Activated CD4-positive, alpha-beta T cell treated with anti-CD3 and anti-CD28 coated beads, Interleukin-2, amount 10 ng/mL, durations not matched to agents 7 days and 5 days (primary cell): ENCODE results near the gene HMGN1. TPM values are rescaled to one million over a fixed set of nuclear protein-coding genes. Genes with fewer than 3 reads are reported as not detected.
A peak's percentile ranks its signal among the peaks of the same experiment; 100 is the strongest.

ENCODE experiments used
- CTCF ChIA-PET: fragments of 350-600 bp; sonication (Branson Sonifier 250); formaldehyde crosslinking; loops from one replicate; lab custom pipeline; 2021; ENCODE audit warnings: antibody characterized with exemption; lab: Charles Lee
- POLR2A ChIA-PET: fragments of 350-600 bp; sonication (Branson Sonifier 250); formaldehyde crosslinking; loops from one replicate; lab custom pipeline; 2021; ENCODE audit warnings: antibody characterized with exemption; lab: Charles Lee
- DNase-seq: peaks from one replicate; pipeline ENCODE4 v3.0.0-alpha.2; 2020
- H3K27ac Mint-ChIP-seq: one replicate; pipeline ENCODE4 v1.8.0; 2021; ENCODE audit warnings: mild to moderate bottlenecking, moderate library complexity, mixed read lengths
- H3K27me3 Mint-ChIP-seq: one replicate; pipeline ENCODE4 v1.8.0; 2021; ENCODE audit warnings: mixed read lengths
- H3K36me3 Mint-ChIP-seq: one replicate; pipeline ENCODE4 v1.8.0; 2021; ENCODE audit warnings: low read depth, mixed read lengths
- H3K4me1 Mint-ChIP-seq: one replicate; pipeline ENCODE4 v1.8.0; 2021; ENCODE audit warnings: mixed read lengths
- H3K4me3 Mint-ChIP-seq: one replicate; pipeline ENCODE4 v1.8.0; 2021; ENCODE audit warnings: mild to moderate bottlenecking, moderate library complexity, mixed read lengths
- H3K9me3 Mint-ChIP-seq: one replicate; pipeline ENCODE4 v1.8.0; 2021; ENCODE audit warnings: mixed read lengths
- total RNA-seq, 2 experiments: library from RNA; stranded (reverse); gene quantifications; one replicate each; pipeline ENCODE4 v1.2.3, GENCODE V29; 2021

HMGN1 gene
- total RNA-seq, 2 experiments from 2014 or later = 389 to 395 TPM

GRCh38 chr21:39319251-39319756 lies 29.6 kb downstream of the HMGN1 start:
- Mint-ChIP-seq H3K4me1 (peaks cover 13% of the 10 kb centered on the region), H3K27ac (no peak overlapping the region), H3K27me3 (no peaks in the 10 kb centered on the region), H3K4me3 (no peak overlapping the region), H3K9me3 (no peaks in the 10 kb centered on the region), H3K36me3 (peaks cover under 1% of the 10 kb centered on the region)
- ChIA-PET CTCF (no interaction called here), POLR2A (no interaction called here)
- DNase-seq = no peak

GRCh38 chr21:39318091-39318959 lies 30.6 kb downstream of the HMGN1 start:
- H3K4me1 Mint-ChIP-seq = peaks cover 15% of the 10 kb centered on the region
- H3K27me3 Mint-ChIP-seq = no peaks in the 10 kb centered on the region
- no peak overlapping the region for H3K27ac Mint-ChIP-seq
- H3K36me3 Mint-ChIP-seq = peaks cover 3% of the 10 kb centered on the region
- ChIA-PET CTCF (interaction anchor here (1.6 kb wide), 1 partner anchor 35 kb away, joined by 4 read pairs; no protein-coding TSS in a partner anchor), POLR2A (interaction anchor here (0.6 to 1.0 kb wide), 2 partner anchors 18 to 29 kb away, joined by 3 to 6 read pairs; no protein-coding TSS in a partner anchor)
- no peak overlapping the region for H3K4me3 Mint-ChIP-seq
- DNase-seq = no peak
- no peaks in the 10 kb centered on the region for H3K9me3 Mint-ChIP-seq

DNA sequence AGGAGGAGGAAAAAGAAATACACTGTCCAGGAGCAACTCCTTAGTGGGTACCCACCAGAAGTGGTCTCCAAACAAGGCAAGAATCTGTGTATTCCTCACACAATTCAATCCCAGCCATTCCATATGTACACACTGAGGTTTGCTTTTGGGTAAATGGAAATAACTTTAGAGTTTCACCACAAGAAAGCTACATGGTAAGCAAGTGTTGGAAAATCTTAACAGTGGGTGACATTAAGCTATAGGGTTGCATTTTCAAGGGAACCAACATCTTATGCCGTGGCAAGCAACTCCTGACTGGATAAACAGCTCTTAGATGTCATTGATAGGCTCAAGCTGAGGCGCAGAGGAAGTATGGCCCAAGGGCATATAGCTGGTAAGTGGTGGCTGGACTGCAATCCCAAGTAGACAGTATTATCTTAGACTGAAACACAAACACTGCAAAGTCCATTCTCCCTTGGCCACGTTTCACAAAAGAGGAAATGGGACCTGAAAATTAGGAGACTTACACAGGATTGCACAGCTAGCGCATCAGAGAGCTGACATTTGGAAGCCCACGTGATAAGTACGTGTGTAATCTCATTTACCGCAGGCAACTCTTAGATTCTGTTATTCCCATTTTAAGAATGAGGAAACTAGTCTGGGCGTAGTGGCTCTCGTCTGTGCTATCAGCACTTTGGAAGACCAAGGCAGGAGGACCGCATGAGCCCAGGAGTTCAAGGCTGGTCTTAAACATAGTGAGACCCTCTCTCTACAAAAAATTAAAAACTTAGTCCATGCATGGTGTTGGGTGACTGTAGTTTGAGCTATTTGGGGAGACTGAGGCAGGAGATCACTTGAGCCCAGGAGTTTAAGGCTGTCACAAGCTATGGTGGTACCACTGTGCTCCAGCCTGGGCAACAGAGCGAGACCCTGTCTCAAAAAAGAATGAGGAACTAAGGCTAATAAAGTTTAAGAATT lies 31.5 kb downstream of the HMGN1 start:
- CTCF ChIA-PET = interaction anchor here (0.6 to 1.6 kb wide), 4 partner anchors 12 to 34 kb away, joined by 3 to 6 read pairs (median 5); no protein-coding TSS in a partner anchor
- no peaks in the 10 kb centered on the region for H3K9me3 Mint-ChIP-seq
- no peak for DNase-seq
- POLR2A ChIA-PET = interaction anchor here (0.6 to 1.0 kb wide), 2 partner anchors 19 to 30 kb away, joined by 3 to 6 read pairs; no protein-coding TSS in a partner anchor
- no peaks in the 10 kb centered on the region for H3K27me3 Mint-ChIP-seq
- peaks cover 3% of the 10 kb centered on the region for H3K36me3 Mint-ChIP-seq
- H3K4me1 Mint-ChIP-seq = peaks cover 15% of the 10 kb centered on the region
- H3K4me3 Mint-ChIP-seq = no peak overlapping the region
- no peak overlapping the region for H3K27ac Mint-ChIP-seq

DNA sequence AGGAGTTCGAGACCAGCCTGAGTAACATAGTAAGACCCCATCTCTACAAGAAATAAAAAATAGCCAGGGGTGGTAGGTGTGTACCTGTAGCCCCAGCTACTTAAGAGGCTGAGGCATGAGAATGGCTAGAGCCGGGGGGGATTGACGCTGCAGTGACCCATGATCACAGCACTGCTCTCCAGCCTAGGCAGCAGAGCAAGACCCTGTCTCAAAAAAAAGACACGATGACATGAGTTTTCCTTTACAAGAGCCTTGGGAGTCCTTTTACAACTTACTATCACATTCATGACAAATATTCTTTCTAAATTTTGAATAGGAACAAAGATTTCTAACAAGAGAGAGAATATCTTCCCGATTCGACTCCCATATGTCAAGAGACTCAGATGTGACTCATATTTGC lies 32.2 kb downstream of the HMGN1 start:
- H3K36me3 Mint-ChIP-seq = peaks cover 8% of the 10 kb centered on the region
- CTCF ChIA-PET = interaction anchor here (1.0 to 1.6 kb wide), 3 partner anchors 13 to 33 kb away, joined by 3 to 6 read pairs (median 4); no protein-coding TSS in a partner anchor
- no peak overlapping the region for H3K4me3 Mint-ChIP-seq
- peaks cover 21% of the 10 kb centered on the region for H3K4me1 Mint-ChIP-seq
- no peak overlapping the region for H3K27ac Mint-ChIP-seq
- no peak for DNase-seq
- H3K27me3 Mint-ChIP-seq = no peaks in the 10 kb centered on the region
- POLR2A ChIA-PET = no interaction called here
- no peaks in the 10 kb centered on the region for H3K9me3 Mint-ChIP-seq

DNA sequence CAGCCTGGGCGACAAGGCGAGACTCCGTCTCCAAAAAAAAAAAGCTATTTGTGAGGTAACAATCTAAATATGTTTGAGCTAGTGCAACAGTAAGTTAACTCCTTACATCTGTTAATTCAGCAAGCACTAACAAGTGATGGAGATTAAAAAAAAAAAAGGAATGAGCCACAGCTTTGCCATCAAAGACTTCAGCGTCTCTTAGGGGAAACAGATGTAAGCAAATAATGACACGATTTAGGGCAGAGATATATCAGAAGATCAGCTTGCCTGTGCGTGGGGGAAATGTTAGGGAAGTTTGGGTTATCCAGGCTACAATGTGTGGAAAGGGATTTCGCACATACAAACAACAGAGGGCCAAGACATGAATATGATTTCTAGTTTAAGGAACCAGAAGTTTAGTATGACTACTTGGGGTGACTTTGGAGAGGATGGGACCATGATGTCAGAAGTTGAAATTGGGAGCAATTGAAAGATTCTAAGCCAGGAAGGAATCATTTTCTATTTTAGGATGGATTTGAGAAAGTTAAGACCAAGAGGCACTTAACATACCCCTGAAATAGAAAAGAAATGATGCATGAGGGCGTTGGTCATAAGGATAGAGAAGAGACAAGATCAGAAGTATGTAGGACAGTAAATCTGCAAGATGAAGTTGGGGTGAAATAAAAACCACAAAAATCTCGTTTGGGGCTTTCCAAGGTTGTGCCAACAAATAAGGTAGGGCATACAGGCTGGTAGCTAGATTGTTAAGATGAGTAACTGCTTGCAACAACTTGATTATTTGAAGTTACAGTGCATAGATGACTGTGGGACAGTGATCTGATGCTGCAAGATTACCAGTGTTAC lies 33.1 kb downstream of the HMGN1 start:
- ChIA-PET POLR2A (interaction anchor here (1.4 kb wide), 1 partner anchor 32 kb away, joined by 16 read pairs; the partner anchor contains the start of gene HMGN1), CTCF (interaction anchor here (0.6 to 1.0 kb wide), 3 partner anchors 16 to 210 kb away, joined by 3 read pairs; no protein-coding TSS in a partner anchor)
- H3K4me3 Mint-ChIP-seq = no peak overlapping the region
- no peak for DNase-seq
- peaks cover 29% of the 10 kb centered on the region for H3K4me1 Mint-ChIP-seq
- H3K36me3 Mint-ChIP-seq = peaks cover 14% of the 10 kb centered on the region
- no peak overlapping the region for H3K27ac Mint-ChIP-seq
- H3K9me3 Mint-ChIP-seq = no peaks in the 10 kb centered on the region
- H3K27me3 Mint-ChIP-seq = no peaks in the 10 kb centered on the region

GRCh38 chr21:39314143-39315027 lies 34.5 kb downstream of the HMGN1 start:
- Mint-ChIP-seq H3K4me3 (peak overlapping the region; percentile 97), H3K9me3 (no peaks in the 10 kb centered on the region), H3K36me3 (peaks cover 20% of the 10 kb centered on the region), H3K27me3 (no peaks in the 10 kb centered on the region), H3K4me1 (peaks cover 35% of the 10 kb centered on the region), H3K27ac (peak overlapping the region; percentile 96)
- ChIA-PET POLR2A (interaction anchor here (1.4 kb wide), 1 partner anchor 33 kb away, joined by 16 read pairs; the partner anchor contains the start of gene HMGN1), CTCF (interaction anchor here (0.5 to 2.4 kb wide), 4 partner anchors 14 to 44 kb away, joined by 3 to 7 read pairs (median 4); no protein-coding TSS in a partner anchor)
- peak; percentile 45 for DNase-seq

DNA sequence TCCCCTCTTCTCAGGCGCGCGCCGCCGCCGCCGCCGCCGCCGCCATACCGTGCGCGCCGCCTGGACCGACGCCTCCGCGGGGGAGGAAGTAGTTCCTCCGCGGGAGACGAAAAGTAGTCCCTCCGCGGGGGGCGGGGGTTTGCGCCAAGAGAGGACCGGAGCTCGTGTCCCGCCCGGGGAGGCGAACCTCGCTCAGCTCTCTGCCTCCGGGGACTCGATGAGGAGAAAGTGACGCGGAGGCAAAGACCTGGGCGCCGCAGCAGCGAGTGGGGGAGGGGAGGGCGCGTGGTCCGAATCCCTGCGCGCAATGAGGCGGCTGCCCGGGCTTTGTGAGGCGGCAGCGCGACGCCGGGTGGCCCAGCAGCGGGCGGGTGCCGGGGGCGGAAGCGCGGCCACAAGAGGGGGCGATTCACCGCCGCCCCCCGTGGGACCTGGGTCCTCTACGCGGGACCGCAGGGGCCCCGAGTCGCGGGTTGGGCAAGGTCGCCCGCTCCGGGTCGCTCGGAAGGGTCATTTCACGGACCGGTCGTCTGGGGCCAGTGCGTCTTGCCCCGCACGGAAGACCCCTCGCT lies 35.2 kb downstream of the HMGN1 start, which contains the start of gene BRWD1:
BRWD1 (minus strand) TSS at position 62 of the 572 bp plus-strand sequence. CDS start 141 bp downstream, outside the sequence.
- Mint-ChIP-seq H3K4me3 (peak within 1 kb of the TSS; percentile 97), H3K36me3 (peaks cover 24% of the 10 kb centered on the region), H3K27me3 (no peaks in the 10 kb centered on the region), H3K9me3 (no peaks in the 10 kb centered on the region), H3K4me1 (peaks cover 35% of the 10 kb centered on the region), H3K27ac (peak within 1 kb of the TSS; percentile 96)
- ChIA-PET POLR2A (no interaction called here), CTCF (interaction anchor here (0.5 to 2.4 kb wide), 4 partner anchors 13 to 34 kb away, joined by 3 to 7 read pairs (median 6); no protein-coding TSS in a partner anchor)
- peak; percentile 71 for DNase-seq

- no peak for DNase-seq
- CTCF ChIA-PET = interaction anchor here (1.1 to 2.4 kb wide), 5 partner anchors 13 to 128 kb away, joined by 3 to 7 read pairs (median 5); no protein-coding TSS in a partner anchor
- H3K4me1 Mint-ChIP-seq = peaks cover 38% of the 10 kb centered on the region
- H3K36me3 Mint-ChIP-seq = peaks cover 25% of the 10 kb centered on the region
- POLR2A ChIA-PET = no interaction called here
- no peaks in the 10 kb centered on the region for H3K27me3 Mint-ChIP-seq
- no peaks in the 10 kb centered on the region for H3K9me3 Mint-ChIP-seq
- H3K4me3 Mint-ChIP-seq = peak overlapping the region; percentile 97
- peak overlapping the region; percentile 96 for H3K27ac Mint-ChIP-seq
Observed at GRCh38 chr21:39313042-39313570, 35.8 kb downstream of the HMGN1 start.

GRCh38 chr21:39312112-39313041 lies 36.5 kb downstream of the HMGN1 start:
- Mint-ChIP-seq H3K36me3 (peaks cover 25% of the 10 kb centered on the region), H3K27me3 (no peaks in the 10 kb centered on the region), H3K27ac (peak overlapping the region; percentile 91), H3K4me3 (peak overlapping the region; percentile 97), H3K4me1 (peaks cover 38% of the 10 kb centered on the region), H3K9me3 (no peaks in the 10 kb centered on the region)
- DNase-seq = peak; percentile 94
- POLR2A ChIA-PET = interaction anchor here (0.6 kb wide), 1 partner anchor 105 kb away, joined by 3 read pairs; no protein-coding TSS in a partner anchor
- CTCF ChIA-PET = interaction anchor here (1.1 to 2.4 kb wide), 4 partner anchors 12 to 129 kb away, joined by 3 to 7 read pairs (median 4); no protein-coding TSS in a partner anchor
